ENCODE results near the gene PEX11B.

GRCh38 chr1:145967288-145967687, 48.8 kb upstream of the PEX11B start:
- TF ChIP-seq CTCF (IDR thresholded peaks at IDR 0.05), result no peak
- TF ChIP-seq POLR2A (IDR thresholded peaks at IDR 0.05), result no peak

All from esophagus squamous epithelium (tissue), 4 donors.